ENCODE data around the gene C12orf57.

C12orf57 gene

DNA sequence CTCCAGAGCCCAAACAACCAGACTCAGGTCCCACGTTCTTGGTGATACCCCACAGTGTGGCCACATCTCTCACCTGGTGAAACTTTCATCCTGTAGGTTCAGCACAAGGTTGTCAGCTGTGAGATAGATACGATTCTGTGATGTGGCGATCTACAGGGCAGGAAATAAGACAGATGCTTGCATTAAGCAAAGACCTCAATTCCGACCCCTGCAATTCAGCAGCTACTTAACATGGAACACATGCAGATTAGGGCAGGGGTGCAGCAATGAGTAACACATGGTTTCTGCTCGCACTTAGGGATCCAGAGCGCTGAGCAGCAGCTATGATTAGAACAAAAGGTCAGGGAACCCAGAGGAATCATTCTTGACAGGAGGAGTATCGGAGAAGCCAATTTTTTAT, 22.5 kb downstream of the C12orf57 start:
- no peak for DNase-seq

DNA sequence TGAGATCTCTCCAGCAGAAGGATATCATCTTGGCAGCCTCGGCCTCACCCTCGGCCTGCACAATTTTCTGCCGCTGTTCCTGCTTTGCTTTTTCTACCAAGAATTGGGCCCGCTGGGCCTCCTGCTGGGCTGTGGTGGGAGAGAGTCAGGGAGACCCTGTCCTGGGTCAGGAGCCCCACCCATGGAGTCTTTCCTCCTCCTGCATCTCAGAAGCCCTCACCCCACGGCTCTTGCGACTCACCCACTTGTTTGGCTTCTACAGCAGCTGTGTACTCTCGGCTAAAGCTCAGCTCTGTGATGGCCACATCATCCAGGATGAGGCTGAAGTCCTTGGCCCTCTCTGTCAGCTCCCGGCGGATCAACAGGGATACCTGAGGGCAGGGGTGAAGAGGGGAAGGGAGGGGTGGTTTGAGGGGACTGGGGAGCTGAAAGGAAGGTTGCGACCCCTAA, 23.9 kb downstream of the C12orf57 start:
- DNase-seq = no peak

DNA sequence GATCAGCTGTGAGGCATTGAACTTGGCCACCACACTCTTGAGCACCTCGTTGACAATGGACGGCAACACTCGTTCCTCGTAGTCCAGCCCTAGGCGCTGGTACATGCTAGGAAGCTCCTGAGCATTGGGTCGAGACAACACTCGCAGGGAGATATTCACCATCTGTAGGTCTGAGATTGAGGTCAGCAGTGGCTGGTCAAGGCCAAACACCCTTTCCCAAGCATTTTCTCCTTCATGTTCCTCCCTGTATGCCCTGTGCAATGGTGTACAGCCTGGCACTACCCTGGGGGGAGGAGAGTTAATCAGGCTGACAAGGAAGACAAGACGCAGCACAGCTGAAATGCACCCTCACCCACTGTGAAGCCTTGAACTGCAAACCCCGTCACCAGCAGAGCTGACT, 24.6 kb downstream of the C12orf57 start:
- no peak for DNase-seq

DNA sequence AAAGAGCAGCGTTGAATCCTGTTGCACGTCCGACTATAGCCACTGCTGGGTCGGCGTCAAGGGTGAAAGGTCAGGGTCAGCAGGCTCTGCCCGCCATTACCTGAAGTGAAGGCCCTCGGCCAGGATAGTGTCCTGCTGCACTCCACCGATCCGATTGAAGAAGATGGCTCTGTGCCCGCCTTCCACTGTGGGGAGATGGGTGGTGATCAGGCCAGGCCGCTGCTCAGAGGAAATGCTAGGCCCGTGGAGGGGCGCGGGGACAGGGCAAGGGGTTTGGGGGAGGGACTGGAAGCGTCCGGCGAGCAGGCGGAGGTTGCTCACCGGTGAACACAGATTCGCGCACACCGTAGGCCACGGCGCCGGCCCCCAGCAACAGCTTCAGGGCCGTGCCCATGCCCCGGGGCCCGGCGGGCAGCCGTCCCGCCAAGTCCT, 26.3 kb downstream of the C12orf57 start:
- DNase-seq = no peak

DNA sequence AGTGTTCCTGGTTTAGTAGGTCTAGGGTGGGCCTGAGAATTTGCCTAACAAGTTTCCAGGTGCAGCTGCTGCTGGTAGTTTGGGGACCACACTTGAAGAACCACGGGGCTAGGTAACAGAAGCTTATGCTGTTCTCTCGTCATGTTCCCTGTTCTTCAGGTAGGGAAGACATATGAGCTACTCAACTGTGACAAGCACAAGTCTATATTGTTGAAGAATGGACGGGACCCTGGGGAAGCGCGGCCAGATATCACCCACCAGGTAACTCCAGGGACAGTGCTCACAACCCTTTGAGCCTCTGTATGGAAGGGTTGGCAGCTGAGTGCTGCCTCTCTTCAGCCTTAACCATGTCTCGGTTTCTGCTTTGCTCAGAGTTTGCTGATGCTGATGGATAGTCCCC, 30.4 kb downstream of the C12orf57 start:
- no peak for DNase-seq

DNA sequence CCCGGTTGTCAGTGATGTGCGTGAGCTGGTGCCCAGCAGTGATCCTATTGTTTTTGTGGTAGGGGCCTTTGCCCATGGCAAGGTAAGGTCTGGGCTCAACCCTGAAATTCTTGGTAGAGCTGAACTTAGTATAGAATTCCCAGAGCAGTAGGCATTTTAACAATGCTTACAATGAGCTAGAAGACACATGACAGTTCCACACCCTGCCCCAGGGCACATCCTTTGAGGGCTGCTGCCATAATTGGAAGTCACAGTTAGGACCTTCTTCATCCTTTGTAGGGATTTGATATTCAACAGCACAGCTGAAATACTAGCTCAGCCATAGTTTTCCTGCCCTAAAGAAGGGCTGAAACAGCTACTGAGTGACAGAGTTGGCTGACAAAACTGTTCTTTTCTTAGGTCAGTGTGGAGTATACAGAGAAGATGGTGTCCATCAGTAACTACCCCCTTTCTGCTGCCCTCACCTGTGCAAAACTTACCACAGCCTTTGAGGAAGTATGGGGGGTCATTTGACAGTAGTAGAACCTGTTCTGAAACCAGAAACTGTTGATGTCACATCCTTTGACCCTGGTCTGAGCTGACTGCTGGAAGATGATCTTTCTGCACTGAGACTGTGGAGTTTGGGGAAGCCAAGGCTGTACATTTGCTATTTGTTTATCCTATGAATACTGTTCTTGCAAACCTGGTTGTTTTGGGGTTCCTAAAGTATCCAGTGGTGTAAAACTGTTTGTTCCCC, 31.6 kb downstream of the C12orf57 start:
- DNase-seq = no peak

DNA sequence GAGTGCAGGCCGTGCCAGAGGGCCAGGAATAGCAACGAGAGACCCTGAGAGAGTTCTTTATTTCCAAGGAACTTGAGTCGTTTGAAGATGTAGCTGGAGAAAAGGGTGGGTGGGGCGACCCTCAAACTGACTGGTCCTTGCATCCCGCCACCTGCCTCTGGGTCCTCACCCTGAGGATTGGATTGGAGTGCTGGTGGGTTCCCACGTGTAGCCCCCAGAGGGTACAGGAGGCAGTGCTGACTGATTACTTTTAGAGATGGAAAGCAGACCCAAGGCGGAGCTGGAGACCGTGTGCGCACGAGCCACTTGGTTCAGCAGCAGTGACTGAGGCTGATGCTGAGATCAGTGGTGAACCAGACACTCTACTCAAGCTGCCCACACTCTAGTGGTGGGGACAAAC, 33.8 kb downstream of the C12orf57 start:
- DNase-seq = no peak

DNA sequence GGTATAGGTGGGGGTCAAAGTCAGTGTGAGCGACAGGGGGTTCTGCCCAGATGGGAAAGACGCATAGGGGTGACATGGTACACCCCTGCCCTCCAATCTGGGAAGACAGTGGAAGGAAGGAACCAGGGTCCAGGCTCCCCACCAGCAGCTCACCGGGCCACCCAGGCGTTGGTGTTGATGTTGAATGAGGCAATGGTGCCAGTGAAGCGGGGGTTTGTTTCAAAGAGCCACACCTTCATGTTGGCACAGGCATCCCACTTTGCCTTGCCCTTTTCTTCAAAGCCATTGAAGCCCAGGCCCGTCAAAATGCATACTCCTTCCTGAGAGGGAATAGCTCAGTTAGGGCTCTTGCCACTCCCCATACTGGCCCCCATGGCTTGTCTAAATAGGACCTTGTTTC, 34.4 kb downstream of the C12orf57 start:
- no peak for DNase-seq

DNA sequence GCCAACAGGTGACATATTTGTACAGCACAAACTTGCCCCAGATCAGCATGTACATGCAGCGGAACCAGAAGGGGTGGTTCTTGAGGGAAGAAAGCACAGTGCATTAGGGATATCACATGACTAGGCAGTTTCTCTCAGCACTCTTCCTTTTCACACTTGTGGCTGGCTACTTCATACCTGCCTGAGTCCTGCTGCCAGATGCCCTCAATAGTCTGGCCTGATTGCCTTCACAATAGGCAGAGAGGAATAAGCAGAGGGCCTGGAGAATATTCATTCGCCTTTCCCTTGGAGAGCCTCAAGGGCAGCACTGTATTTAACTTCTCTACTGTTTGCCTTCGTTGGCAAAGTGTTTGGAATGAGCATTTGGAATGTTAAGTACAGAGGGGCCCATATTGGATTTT, 34.8 kb downstream of the C12orf57 start:
- DNase-seq = no peak

DNA sequence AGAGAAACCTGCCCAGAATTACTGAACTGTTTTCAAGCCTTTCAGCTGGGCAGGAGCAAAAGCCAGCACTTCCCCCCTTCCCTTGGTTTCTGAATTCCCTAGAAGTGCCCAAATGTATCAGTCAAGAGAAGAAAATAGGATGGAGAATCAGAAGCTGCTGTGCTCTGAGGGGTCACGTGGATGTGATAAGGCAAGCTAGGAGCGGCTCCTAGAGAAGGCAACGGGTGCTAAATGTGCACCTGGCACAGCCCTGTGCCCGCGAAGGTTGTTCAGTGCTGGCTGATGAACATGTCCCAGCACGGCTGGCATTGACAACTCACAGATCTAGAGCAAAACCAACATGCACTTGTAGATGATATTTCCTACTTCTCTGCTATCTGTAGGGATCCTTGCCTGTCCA, 35.2 kb downstream of the C12orf57 start:
- no peak for DNase-seq

DNA sequence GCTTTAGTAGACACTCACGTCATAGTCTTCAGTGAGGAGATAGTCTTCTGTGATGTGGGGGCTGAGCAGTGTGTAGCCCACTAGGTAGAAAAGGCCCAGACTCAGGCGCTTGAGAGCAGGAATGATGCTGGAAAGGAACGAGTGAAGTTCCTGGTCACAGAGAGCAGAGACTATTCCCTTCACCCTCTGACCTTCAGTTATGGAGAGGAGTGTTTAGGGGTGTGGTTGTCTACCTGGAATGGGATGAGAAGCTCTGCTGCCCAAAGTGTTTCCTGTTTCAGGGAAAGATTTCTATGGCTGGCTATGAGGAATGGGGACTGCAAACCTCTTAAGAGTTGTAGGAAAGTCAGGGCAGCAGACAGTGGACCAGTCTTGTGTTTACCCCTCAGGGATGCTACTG, 35.6 kb downstream of the C12orf57 start:
- DNase-seq = no peak

DNA sequence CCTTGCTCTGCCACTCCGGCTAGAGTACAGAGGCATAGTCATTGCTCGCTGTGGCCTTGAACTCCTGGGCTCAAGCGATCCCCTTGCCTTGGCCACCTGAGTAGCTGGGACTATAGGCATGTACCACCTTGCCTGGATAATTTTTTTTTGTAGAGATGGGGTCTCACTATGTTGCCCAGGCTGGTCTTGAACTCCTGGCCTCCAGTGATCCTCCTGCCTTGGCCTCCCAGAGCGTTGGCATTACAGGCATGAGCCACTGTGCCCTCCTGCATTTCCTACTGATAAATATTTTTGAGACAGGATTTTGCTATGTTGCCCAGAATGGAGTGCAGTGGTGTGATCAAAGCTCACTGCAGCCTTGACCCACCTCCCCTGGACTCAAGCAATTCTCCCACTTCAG, 36.3 kb downstream of the C12orf57 start:
- no peak for DNase-seq

DNA sequence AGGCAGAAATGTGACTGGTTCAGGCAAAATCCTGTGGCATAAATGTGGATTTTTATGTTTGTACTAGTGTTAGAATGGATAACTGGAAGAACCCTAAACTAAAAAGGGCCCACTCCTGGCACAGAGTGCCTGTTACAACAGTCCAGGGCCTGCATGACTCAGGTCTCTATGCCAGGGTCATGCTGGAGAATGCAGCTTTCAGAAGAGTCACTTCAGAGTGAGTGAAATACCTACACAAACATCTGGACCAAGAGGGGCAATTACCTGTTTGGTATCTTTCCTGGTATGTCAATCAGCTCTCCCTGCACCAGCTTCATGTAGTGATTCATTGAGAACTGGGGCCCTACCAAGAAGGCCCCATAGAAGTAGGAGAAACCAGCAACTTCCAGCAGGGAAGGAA, 36.9 kb downstream of the C12orf57 start:
- DNase-seq = no peak

DNA sequence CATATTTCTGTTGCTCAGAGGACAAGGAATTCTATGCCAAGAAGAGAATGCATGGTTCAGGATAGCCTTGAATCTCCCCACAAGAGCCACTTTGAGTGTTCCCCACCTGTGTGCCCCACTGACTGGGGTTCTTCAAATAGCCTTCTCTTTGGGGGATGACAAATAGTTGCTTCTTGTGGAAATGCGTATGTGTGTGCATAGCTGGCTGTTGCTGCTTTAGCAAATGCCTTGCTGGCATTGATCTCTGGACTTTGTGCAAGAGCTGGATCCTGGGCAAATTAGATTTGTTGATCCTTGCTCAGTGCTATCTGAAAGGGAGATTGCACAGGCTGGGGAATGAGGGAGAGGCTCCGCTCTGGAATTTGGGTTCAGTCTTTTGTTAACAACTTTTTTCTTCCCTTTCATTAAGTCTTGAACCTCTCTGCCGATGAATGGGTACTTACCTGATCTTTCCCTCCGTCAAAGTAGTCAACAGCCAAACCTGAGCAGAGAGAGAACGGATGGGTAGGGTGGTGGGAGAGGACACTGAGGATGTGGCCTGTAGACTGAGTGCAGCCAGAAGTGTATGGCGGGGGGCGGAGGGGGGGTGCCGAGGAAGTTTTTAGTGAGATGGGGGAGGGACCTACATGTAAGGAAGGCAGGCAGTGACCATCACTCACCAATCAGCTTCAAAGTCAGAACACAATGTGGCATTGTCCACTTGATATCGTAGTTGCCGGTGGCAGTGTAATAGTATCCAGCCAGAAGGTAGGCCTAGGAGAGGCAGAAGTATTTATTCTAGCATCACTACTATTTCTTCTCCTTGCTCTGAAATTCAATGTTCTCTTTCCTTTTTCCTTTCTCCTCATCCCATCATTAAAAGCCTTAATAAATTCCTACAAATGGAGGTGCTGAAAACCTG, 37.6 kb downstream of the C12orf57 start:
- no peak for DNase-seq

DNA sequence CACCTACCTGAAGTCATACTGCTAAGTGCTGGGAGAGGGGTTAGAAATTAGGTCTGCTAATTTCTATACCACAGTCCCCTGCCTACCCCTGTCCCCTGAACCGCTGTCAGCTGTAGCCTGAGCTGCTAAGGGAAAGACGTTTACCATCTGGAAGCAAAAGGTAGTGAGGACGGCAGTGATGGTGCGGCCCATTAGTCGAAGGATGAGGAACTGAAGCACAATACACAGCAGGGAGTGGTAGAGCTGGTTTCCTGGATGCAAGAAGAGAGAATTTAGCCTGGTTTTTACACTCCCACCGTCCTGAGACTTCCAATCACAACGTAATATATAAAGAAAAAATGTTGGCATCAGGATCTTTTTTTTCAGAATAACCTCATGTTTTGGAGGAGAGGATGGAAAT, 38.7 kb downstream of the C12orf57 start:
- no peak for DNase-seq

DNA sequence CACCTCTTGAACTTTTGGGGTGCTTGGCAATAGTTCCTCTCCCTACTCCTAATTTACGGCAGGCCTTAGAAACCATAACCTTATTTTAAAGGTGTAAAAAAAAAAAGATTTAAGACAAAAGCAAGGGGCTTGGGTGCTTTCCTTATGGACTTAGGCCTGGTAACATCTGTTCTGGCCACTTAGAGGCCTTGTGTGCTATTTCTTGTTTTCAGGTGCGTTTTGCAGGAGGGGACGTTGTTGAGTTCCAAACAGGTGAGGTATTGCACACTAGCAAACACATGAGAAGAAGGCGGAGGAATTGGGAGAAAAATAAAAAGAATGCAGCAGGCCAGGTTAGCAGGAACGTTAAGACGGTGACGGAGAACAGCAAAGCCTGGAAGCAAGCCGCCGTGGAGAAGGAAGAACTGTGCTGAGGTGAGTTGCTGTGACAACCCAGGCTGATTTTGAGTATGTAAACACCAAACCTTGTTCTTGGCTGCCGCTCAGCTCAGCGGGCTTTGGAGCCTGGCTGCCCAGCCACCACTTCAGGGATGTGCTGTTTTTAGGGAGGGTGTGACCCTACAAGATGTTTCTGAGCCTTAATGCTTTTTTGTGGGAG, 44.2 kb downstream of the C12orf57 start:
- DNase-seq = no peak

All from COR-L47 (cell line).